GM19438 (cell line): ENCODE measurements around the gene HIRA.

Source experiments
- ATAC-seq: cut with Tn5 transposase; IDR thresholded peaks from one replicate; pipeline ENCODE4 v1.9.1; 2021; ENCODE audit warnings: low read depth; ENCODE audit not compliant: unreplicated experiment

The HIRA gene

DNA sequence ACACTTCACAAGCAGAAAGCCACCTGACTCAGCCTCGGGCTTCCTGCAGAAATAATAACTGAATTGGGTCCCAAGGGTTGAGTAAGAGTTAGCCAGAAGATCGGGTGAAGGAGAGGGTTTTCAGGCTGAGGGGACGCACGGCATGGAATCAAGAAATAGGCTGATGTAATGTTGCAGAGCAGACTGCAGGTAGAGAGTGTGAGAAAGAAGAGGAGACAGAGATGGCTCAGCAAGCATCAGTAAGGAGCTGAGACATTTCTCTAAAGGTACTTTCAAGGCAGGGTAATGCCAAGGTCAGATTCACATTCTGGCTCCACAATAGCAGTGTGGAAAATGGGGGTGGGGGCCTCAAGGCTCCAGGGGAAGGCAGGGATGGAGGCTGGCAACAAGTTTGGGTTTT is 18.6 kb downstream of the HIRA start:
- ATAC-seq = no peak

DNA sequence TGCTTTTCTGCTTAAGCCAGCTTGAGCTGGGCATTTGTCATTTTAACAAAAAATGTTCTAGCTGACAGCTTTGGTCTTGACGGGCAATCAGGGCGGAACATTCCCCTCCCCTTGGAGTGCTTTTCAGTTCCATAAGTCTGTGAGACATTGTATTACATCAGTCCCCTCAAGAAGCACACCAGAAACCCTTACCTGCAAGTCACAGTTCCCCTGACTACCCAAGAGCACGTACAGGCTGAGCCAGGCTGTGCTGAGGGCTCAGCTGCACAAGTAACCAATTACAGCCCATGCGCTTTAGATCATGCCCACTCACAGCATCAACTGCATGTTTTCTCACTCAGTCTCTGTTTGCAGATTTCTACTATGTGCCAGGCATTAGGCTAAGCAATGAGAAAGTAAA is 19.1 kb downstream of the HIRA start:
- ATAC-seq = no peak

DNA sequence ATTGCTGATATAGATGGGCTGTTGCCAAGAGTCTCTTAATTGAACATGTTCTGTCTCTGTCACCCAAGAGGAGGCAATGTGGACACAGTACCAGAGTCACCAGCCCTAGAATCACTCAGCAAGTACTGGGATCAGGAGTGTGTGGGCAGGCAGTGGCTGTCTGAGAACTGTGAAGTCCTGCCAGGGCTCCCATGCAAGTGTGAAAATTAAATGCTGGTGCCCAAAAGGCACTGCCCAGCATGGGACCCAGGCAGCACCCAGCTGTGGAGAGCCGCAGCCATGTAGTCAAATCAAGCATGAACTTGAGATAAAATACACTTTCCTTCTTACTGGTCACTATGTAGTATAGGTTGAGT is 19.9 kb downstream of the HIRA start:
- ATAC-seq = no peak

DNA sequence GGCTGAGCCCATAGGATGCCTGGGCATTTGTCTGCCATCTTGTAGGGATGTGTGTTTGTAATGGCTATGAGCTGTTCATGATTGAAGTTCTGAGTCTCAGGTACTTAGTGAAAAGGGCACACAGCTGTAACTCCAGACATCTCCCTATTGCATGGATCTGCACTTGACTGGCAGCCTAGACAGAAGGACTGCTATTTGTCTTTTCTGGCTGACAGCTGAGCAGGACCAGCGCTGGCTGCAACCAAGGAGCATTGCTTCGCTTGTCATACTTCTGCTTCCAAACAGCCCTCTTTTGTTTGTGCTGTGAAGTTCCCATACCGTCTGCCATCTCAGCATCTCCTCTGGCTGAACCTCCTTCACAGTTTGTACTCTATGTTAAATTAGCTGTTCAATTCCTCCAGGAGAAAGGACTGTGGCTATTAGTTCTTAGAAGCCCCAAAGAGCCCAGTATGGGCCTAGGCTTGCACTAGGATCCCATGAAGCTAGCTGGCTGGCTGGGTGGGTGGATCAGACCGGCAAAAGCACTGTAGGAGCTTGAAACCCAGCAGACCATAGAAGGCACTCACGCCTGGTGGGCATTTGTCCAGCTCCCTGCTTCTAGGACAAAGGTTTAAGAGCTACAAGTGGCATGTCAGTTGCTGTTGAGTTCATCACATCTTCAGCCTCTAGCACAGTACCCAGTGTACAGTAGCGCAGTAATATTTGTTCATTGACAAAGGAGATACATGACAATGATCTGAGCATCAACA is 20.4 kb downstream of the HIRA start:
- no peak for ATAC-seq

DNA sequence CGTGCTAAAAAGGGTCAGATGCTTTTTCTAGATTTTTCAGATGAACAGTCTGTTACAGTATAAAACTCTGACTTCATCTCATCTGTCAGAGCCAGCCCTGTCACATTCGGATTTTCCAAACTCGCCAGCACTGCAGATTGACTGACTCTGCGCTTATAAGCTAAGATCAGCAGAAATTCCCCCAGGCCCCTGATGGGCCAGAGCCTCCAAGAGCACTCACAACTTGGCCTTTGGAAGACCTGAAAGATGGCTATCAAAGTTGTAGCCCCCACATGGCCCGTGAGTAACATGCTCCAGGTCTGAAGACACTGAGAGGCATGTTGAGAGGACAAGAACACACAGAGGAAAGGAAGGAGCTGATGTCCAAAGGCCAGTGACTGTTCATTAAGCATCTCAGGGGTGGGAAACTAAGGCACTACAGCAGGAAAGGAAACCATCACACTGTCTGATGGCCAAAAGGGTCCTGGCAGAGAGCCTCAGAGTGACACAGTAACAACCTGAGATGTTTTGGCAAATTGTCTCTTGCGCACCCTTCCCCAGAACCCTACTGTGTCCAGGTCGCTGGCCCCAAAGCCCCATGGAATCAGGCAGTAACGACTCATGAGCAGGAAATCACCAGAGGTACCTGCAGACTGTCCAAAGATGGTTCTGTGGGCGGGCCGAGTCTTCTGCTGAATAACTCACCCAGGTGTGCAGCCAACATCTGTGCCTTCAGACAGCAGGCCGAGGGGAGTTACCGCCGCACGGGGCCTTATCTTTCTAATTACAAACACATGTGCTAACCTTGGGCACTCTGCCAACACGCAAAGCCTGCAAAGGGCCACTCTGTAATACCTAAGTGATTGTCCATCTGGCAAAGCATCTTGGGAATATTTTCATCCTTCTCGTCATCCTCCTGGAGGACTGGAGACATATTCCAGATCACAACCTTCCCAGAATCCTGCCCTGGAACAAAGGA is 23.6 kb downstream of the HIRA start:
- no peak for ATAC-seq

DNA sequence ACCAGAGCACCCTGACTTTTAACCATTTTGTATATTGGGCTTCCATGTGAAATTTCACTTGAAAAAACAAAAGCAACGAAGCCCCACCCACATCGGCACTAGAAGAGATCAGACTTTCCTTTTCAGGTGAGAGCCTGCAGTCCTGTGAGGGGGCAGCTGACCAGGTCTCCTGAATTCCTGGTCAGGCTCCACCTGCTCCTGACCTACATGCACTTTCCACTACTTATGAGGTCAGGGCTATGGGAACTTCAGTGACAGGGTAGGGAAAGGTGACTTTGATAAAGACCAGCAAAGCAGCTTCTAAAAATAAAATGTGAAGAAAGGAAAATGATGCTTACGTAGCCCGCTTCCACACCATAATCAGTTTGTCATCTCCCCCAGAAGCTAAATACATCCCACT is 24.7 kb downstream of the HIRA start:
- ATAC-seq = no peak

DNA sequence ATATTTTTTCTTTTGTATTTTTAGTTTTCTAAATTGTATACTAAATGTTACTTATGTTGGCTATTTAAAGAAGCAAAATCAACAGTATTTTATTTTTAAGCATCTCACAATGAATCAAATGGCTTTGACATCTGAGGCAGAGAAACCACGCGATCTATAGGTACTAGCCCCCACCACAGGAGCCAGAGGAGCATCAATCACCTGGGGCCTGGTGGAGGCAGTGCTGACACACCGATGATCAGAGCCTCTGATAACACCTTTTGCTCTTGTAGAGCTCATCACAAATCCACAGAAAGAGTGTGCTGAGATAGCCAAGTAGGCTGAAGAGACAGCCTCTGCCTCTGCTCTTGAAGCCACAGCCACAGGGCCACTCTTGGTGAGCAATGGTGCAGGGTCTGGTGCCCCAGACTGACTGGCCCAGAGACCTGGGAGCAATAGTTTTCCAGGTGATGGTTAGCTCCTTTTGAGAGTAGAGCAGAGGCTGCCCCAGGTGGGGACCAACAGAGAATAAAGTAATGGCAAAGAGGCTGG is 25.2 kb downstream of the HIRA start:
- ATAC-seq = no peak

DNA sequence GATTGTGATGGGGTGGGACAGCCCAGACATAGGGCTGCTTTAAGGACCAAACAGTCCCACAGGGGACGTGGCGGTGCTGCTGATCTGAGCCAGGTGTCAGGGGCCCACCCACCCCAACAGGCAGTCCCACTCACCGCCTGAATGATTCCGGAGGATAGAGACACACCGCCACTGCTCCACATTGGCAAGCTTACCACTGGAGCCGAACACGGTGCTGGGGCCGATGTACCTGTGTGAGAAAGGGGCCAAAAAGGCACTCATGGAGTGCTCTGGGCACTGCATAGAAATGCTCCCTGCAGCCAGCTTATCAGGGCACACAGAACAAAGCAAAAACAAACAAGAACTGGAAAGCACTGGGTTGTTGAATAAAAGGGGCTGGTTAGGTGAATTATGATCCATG is 25.9 kb downstream of the HIRA start:
- no peak for ATAC-seq

DNA sequence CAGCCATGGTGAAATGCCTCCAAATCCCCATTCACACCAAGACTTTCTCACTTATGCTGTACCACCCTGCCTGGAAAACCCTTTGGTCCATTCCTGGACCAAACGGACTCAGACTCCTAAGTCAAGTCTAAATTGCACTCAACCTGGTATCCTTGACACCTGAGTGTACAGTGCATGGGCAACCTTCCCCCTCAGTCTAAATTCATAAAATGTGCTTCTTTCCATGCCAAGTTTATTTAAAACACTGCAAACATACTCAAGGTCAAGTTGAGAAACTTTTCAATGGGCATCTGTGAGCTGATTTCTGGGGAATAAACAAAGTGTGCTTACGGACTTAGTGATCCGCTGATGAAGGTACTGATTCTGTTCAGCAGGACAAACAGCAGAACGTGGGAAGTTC is 26.4 kb downstream of the HIRA start:
- ATAC-seq = no peak

DNA sequence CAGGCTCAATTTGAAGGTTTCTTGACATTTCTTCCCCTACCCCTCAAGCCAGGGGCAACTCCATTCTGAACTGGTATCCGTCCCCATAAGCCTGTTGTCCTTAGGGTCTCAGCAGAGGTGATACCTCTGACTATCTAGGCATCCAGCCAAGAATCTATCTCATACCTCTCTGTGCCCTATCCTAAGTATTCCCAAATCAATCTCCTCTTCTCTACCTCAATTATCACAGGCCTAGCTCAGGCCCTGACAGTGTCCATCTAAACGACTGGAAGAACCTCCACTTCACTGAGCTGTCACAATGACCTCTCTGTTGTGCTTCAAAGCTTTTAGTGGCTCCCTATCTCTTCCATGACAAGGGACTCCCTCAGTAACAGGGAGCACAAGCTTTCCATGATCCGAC is 26.9 kb downstream of the HIRA start:
- ATAC-seq = no peak

DNA sequence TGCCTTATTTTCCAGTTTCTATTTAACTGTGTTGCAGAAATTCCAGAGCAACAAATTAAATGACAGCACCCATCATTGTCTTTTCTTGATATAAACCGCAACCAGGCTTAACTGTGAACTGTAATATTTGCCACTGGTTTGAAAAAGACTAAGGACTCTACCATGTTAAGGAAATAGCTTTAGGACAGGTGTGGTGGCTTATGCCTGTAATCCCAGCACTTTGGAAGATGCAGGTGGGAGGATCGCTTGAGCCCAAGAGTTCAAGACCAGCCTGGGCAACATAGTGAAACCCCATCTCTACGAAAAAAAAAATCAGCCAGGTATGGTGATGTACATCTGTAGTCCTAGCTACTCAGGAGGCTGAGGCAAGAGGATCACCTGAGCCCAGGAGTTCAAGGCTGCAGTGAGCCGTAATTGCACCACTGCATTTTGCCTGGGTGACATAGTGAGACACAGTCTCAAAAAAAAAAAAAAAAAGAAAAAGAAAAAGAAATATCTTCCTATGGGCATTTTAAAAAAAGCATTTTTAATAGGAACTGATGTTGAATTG is 28.8 kb downstream of the HIRA start:
- ATAC-seq = no peak

DNA sequence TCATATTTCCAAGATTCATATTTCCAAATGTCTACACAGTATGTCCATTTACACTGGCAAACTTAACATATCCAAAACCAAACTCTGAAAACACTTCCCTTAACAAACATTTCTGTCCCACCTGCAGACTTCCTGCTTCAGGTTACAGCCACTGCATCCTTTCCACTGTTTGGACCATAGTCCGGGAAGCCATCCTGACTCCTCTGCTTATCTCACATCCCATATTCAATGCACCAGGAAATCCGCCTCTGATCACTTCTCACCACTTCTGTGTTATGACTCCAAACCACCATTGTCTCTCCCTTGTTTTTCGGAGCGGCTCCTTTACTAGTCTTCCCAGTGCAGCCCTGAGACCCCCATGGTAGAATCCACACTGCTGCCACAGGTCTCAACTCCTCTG is 30.1 kb downstream of the HIRA start:
- no peak for ATAC-seq

DNA sequence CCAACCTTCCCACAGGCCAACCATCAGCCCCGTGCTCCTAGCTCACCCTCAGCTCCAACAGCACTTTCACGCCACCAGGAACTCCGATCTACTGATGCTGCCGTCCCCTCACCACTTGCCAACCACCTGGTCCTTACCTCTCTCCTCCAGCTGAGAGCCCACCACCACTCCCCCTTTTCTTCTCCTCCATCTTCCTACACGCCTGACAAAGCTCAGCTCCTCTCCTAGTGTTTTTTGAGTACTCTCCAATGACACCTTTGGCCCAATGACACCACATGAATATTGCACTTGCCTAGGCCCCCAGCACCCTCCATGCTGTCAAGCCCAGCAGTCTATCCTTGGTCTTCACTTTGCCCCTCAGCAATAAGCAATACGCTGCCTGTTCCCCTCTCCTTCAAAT is 30.7 kb downstream of the HIRA start:
- no peak for ATAC-seq

DNA sequence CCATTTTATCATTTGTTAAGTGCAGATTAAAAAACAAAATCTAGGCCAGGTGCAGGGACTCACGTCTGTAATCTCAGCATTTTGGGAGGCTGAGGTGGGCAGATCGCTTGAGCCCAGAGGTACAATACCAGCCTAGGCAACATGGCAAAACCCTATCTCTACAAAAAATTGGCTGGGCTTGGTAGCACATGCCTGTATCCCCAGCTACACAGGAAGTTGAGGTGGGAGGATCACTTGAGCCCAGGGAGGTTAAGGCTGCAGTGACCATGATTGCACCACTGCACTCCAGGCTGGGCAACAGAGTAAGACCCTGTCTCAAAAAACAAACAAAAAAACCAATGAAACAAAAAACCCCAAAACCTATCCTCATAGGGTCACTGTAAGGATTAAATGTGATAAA is 32.9 kb downstream of the HIRA start:
- no peak for ATAC-seq

DNA sequence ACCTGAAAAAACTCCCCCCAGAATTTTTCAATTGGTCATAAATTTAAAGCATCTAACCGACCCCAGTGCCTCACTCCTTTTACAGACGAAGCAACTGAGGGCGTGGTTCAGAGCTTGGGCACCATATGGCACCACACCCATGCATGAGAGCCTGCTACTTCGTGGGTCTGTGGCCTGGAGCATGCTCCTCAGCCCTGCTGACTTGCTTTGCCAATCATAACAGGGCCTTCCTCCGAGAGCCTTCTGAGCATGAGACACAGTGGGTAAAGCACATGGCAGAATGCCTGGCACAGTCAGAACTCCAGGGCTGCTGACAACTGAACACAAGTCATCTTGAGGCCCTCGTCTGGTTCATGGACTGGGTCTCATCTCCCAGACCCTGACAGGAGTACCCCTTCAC is 33.3 kb downstream of the HIRA start:
- ATAC-seq = no peak

DNA sequence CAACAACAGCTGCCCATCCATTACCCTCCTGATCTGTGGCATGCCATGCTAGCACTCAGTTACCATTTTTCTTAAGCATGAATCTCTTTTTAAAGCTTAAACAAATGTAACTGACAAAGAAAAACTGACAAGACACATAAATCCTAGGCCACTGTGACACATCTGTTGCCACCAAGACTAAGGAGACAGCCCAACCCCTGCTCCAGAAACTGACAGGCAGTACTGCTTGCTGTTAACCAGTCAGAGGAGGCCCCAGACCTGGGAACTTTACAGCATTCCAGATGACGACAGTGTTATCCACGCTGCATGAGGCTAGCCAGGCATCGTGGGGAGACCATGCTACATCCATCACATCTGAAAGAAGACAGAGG is 33.8 kb downstream of the HIRA start:
- no peak for ATAC-seq

DNA sequence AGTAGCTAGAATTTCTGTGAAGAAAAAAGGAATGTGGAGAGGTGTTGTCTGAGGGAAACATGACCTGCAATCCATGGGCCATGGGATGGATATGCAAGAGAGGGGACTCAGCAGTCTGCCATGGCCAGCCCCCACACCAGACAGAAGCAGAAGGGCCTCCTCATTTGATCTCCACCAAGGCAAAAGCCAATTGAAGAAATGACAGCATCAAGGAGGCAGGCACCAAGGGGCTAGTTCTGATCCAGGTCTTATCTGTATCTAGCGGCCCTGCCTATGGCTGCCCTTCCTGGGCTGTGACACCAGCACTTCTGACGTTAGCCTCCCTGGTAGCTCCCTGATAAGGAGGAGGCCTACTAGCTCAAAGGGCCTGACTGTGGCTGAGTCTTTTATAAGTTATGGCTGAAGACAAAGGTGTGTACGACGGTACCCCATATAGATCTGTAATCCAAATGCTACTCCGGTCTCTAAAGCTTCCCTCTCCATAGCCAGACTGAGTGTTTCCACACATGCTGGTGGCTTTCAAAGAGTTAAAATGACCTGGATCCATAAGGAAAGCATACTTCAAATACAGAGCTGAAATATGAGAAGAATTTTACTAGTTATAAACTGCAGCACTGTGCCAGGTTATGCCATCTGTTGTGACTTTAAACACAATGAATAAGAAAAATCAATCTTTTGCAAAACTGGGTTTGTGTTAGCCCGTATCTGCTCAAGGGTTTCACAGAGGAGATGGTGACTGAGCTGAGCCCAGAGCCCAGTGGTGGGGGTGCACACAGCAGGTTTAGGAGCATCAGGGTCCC is 34.4 kb downstream of the HIRA start:
- no peak for ATAC-seq

DNA sequence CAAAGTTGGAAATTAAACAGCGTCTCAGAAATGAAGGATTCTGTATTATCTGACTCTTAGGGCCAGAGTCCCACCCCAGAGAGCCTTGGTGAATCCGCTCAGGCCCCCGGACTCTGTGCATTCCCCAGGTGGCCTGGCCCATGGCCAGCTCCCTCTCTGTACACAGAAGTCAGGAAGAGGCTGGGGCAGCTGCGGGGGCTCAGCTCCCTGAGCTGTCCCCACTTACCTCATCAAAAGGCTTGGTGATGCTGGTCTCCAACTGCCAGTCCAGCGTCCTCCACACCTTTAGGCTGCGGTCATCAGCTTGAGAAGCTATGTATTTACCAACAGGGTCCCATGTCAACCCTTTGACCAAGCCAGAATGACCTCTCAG is 35.0 kb downstream of the HIRA start:
- ATAC-seq = no peak

DNA sequence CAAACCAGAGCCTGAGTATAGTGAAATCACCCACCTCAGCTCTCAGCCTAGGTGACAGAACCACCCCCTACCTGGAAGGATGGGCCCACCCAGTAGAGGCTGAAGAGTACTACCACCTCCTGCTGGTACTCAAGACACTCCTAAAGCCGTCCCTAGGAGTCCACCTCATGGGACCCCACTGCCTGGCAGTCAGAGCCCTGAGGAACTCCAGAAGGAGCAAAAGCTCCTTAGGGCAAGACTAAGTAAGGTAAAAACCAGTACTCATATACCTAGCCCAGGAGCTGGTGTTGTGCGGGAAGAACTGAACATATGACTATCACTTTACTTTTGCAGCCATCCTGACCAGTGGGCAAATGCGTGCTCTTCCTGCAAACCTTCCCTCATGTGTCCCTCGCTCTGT is 36.3 kb downstream of the HIRA start:
- no peak for ATAC-seq

DNA sequence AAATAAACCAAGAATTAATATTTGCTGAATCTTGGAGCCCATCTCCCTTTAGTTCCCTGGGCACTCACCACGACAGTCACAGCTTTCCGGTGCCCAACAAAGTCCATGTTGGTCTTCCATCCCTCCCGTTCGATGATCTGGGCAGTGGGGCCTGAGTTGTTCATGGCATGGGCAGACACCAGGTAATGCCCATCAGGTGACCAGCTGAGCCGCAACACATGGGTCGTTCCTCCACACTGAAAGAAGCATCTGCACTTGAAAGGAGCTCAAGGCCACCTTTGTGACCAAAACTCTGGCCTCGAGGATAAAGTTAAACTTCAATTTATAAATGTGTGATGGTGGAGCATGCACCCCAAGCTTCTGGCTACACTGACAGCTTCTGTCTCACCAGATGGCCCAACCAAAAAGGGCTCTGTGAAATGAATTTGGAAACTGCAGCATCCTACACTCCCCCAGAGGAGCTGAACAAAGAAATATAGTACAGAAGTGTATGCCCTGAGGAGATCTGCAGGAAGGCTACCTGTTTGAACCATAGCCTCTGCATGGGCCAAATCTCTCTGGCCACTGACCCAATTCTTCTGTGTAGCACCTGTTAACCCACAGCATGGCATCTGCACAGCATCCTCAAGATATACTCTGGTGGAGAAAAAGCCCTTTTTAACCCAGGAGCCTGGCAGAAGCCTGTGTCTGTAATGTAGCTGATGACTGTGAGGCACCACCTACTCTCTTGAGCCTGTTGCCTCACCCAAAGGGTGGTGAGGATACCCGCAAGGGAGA is 37.1 kb downstream of the HIRA start:
- ATAC-seq = no peak
